Measurements from ENCODE around the gene GRN. TPM values are rescaled to one million over a fixed set of nuclear protein-coding genes. Genes with fewer than 3 reads are reported as not detected.

Gene GRN
- total and polyA plus RNA-seq, 2 of the 13 experiments (the other 11 are each of a cell fraction or from before 2014, with no cell fraction given): 86.6 to 143 TPM

DNA sequence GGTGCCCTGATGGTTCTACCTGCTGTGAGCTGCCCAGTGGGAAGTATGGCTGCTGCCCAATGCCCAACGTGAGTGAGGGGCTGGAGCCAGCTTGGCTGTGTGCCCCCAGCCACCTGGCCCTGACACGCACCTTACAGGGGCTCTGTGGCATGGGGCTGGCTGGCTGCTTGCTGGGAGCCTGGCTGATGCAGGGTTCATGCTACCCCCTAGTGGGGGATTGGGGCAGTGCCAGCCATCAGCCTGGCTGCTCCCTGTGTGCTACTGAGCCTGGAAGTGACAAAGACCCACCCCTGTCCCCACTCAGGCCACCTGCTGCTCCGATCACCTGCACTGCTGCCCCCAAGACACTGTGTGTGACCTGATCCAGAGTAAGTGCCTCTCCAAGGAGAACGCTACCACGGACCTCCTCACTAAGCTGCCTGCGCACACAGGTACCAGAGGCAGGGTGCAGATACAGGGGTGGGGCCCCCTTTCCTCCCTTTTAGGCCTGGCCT, 5.7 kb downstream of the GRN start:
- BruUV-seq (replicated peaks): no TSS peak
- H3K27me3 ChIP-seq (ENCODE audit: control insufficient read depth in 1 of 2, insufficient read depth in 2 of 2, low read length in 2 of 2): peaks cover 8 to 10% of the 10 kb centered on the region in 2 experiments; a peak in 3 of 5 replicates
- no peaks in the 10 kb centered on the region for H3K79me2 ChIP-seq (ENCODE audit: insufficient read depth, low read length)
- H3K4me3 ChIP-seq (replicated peaks in 1 of 3; ENCODE audit: insufficient read depth in 1 of 3, low read depth in 2 of 3, low read length in 3 of 3): no peak overlapping the region
- no peak overlapping the region for H3K27ac ChIP-seq (ENCODE audit: extremely low read length, insufficient read depth, low read length)
- H3K9me3 ChIP-seq (ENCODE audit: low read length): no peaks in the 10 kb centered on the region
- CTCF ChIA-PET (ENCODE audit: low intra/inter-chr PET ratio, low total read pairs): interaction anchor here (0.6 to 1.2 kb wide), 3 partner anchors 21 to 147 kb away, joined by 3 to 5 read pairs (median 4); no protein-coding TSS in a partner anchor
- H3K4me2 ChIP-seq (ENCODE audit: low read depth, low read length): no peak overlapping the region
- POLR2A ChIA-PET: no interaction called here
- intact Hi-C loops (cut with micrococcal nuclease; ENCODE audit: unreplicated experiment) (loop anchor here (10.0 kb wide), 1 partner anchor 174 kb away; no protein-coding TSS in a partner anchor), in situ Hi-C loops (cut with HindIII; ENCODE audit: extremely low pct_ligation_motif_present, low pct_unique_long_range_greater_than_20kb) (no loop called here)
- DNase-seq (ENCODE audit: low spot score): peak; percentile 57
- no peak overlapping the region for H3K9ac ChIP-seq (ENCODE audit: insufficient read depth, low read depth, low read length)
- peaks cover 9 to 30% of the 10 kb centered on the region in 2 experiments for H3K36me3 ChIP-seq (replicated peaks in 1 of 2; ENCODE audit: control insufficient read depth in 1 of 2, insufficient read depth in 2 of 2, low read length in 2 of 2)
- no peaks in the 10 kb centered on the region for H4K20me1 ChIP-seq (ENCODE audit: insufficient read depth, low read length)
- peaks cover 15% of the 10 kb centered on the region for H3K4me1 ChIP-seq (ENCODE audit: insufficient read depth, low read length)
- ATAC-seq: peak; percentile 75
- no peak overlapping the region for H2AFZ ChIP-seq (ENCODE audit: low read length)
- WGBS (ENCODE audit: low lambda C conversion rate): 100% methylated on average over 3 of the region's 6 CpGs
- peak; percentile 83 for FAIRE-seq
- TF ChIP-seq, protein P1, sequence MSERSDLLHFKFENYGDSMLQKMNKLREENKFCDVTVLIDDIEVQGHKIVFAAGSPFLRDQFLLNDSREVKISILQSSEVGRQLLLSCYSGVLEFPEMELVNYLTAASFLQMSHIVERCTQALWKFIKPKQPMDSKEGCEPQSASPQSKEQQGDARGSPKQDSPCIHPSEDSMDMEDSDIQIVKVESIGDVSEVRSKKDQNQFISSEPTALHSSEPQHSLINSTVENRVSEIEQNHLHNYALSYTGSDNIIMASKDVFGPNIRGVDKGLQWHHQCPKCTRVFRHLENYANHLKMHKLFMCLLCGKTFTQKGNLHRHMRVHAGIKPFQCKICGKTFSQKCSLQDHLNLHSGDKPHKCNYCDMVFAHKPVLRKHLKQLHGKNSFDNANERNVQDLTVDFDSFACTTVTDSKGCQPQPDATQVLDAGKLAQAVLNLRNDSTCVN (CRISPR knock-in tag; IDR thresholded peaks at IDR 0.05; ENCODE audit: borderline replicate concordance): 0 out of 2 replicates have a peak, but pooled peaks have one; percentile 17
- TF ChIP-seq, protein P2, sequence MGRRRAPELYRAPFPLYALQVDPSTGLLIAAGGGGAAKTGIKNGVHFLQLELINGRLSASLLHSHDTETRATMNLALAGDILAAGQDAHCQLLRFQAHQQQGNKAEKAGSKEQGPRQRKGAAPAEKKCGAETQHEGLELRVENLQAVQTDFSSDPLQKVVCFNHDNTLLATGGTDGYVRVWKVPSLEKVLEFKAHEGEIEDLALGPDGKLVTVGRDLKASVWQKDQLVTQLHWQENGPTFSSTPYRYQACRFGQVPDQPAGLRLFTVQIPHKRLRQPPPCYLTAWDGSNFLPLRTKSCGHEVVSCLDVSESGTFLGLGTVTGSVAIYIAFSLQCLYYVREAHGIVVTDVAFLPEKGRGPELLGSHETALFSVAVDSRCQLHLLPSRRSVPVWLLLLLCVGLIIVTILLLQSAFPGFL (CRISPR knock-in tag; IDR thresholded peaks at IDR 0.05): no peak
- no peak for TF ChIP-seq SP1 (IDR thresholded peaks at IDR 0.05)
- TF ChIP-seq SP1 (CRISPR knock-in tag; IDR thresholded peaks at IDR 0.05): no peak
- TF ChIP-seq, protein P3, sequence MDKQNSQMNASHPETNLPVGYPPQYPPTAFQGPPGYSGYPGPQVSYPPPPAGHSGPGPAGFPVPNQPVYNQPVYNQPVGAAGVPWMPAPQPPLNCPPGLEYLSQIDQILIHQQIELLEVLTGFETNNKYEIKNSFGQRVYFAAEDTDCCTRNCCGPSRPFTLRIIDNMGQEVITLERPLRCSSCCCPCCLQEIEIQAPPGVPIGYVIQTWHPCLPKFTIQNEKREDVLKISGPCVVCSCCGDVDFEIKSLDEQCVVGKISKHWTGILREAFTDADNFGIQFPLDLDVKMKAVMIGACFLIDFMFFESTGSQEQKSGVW (CRISPR knock-in tag; IDR thresholded peaks at IDR 0.05; ENCODE audit: borderline replicate concordance): no peak
- TF ChIP-seq, protein P4, sequence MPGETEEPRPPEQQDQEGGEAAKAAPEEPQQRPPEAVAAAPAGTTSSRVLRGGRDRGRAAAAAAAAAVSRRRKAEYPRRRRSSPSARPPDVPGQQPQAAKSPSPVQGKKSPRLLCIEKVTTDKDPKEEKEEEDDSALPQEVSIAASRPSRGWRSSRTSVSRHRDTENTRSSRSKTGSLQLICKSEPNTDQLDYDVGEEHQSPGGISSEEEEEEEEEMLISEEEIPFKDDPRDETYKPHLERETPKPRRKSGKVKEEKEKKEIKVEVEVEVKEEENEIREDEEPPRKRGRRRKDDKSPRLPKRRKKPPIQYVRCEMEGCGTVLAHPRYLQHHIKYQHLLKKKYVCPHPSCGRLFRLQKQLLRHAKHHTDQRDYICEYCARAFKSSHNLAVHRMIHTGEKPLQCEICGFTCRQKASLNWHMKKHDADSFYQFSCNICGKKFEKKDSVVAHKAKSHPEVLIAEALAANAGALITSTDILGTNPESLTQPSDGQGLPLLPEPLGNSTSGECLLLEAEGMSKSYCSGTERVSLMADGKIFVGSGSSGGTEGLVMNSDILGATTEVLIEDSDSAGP (CRISPR knock-in tag; IDR thresholded peaks at IDR 0.05; ENCODE audit: borderline replicate concordance): peak; percentile 73; the same call in 1 of the 2 replicates
- no peak for TF ChIP-seq KDM5B (CRISPR knock-in tag; IDR thresholded peaks at IDR 0.05; ENCODE audit: borderline replicate concordance)
- TF ChIP-seq, protein P5, sequence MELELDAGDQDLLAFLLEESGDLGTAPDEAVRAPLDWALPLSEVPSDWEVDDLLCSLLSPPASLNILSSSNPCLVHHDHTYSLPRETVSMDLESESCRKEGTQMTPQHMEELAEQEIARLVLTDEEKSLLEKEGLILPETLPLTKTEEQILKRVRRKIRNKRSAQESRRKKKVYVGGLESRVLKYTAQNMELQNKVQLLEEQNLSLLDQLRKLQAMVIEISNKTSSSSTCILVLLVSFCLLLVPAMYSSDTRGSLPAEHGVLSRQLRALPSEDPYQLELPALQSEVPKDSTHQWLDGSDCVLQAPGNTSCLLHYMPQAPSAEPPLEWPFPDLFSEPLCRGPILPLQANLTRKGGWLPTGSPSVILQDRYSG (CRISPR knock-in tag; IDR thresholded peaks at IDR 0.05): no peak
- TF ChIP-seq SATB2 (CRISPR knock-in tag; IDR thresholded peaks at IDR 0.05): no peak
- 0 out of 2 replicates have a peak, but pooled peaks have one; percentile 47 for TF ChIP-seq TSC22D2 (CRISPR knock-in tag; IDR thresholded peaks at IDR 0.05; ENCODE audit: borderline replicate concordance)
- TF ChIP-seq SP140L (CRISPR knock-in tag; IDR thresholded peaks at IDR 0.05; ENCODE audit: borderline replicate concordance): no peak
- TF ChIP-seq GTF2F1 (IDR thresholded peaks at IDR 0.05; ENCODE audit: low read length): no peak
- no peak for TF ChIP-seq ZNF547 (CRISPR knock-in tag; IDR thresholded peaks at IDR 0.05)
- TF ChIP-seq HNRNPL (IDR thresholded peaks at IDR 0.05; ENCODE audit: low read depth, low read length): no peak
- TF ChIP-seq MXI1 (IDR thresholded peaks at IDR 0.05; ENCODE audit: borderline replicate concordance, low read depth, low read length): no peak; the same call in 2 of the 3 replicates
- TF ChIP-seq, protein P6, sequence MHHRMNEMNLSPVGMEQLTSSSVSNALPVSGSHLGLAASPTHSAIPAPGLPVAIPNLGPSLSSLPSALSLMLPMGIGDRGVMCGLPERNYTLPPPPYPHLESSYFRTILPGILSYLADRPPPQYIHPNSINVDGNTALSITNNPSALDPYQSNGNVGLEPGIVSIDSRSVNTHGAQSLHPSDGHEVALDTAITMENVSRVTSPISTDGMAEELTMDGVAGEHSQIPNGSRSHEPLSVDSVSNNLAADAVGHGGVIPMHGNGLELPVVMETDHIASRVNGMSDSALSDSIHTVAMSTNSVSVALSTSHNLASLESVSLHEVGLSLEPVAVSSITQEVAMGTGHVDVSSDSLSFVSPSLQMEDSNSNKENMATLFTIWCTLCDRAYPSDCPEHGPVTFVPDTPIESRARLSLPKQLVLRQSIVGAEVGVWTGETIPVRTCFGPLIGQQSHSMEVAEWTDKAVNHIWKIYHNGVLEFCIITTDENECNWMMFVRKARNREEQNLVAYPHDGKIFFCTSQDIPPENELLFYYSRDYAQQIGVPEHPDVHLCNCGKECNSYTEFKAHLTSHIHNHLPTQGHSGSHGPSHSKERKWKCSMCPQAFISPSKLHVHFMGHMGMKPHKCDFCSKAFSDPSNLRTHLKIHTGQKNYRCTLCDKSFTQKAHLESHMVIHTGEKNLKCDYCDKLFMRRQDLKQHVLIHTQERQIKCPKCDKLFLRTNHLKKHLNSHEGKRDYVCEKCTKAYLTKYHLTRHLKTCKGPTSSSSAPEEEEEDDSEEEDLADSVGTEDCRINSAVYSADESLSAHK (CRISPR knock-in tag; IDR thresholded peaks at IDR 0.05; ENCODE audit: borderline replicate concordance): no peak
